Right cardiac atrium (tissue), 5 donors: ENCODE results near the gene ADAMTSL1. TPM values are rescaled to one million over a fixed set of nuclear protein-coding genes. Genes with fewer than 3 reads are reported as not detected.

Source experiments
- ATAC-seq, 2 donors: fragments of 200-7000 bp; cut with Tn5 transposase; one replicate each; pipeline versions ENCODE4 v1.8.0 to v1.9.1; 2020; ENCODE audit warnings: moderate library complexity in 2 of 2, mild to moderate bottlenecking in 1 of 2
- DNase-seq, 3 donors: peaks; one replicate each; pipeline ENCODE4 v3.0.0-alpha.2; 2020
- H3K27ac ChIP-seq: one replicate; pipeline ENCODE4 v1.5.1; 2013; ENCODE audit warnings: mild to moderate bottlenecking, low read length, control low read depth, moderate library complexity
- H3K27me3 ChIP-seq: one replicate; pipeline ENCODE4 v1.6.1; 2013; ENCODE audit not compliant: control insufficient read depth, insufficient read depth
- H3K4me1 ChIP-seq: one replicate; pipeline ENCODE4 v1.6.1; 2013; ENCODE audit warnings: low read length; ENCODE audit not compliant: control insufficient read depth, insufficient read depth
- H3K4me3 ChIP-seq: one replicate; pipeline ENCODE4 v1.5.1; 2013; ENCODE audit warnings: low read length, control low read depth
- H3K9me3 ChIP-seq: one replicate; pipeline ENCODE4 v1.6.1; 2013; ENCODE audit warnings: low read length; ENCODE audit not compliant: control insufficient read depth
- WGBS: extraction: QIAGEN DNeasy Blood & Tissue Kit; methylation state at CpG from one replicate; pipeline ENCODE4 v1.1.7; 2013; 5-methylcytosine and 5-hydroxymethylcytosine counted together
- intact Hi-C, 4 donors: fragments of 100-400 bp; cut with DNase I; formaldehyde crosslinking; loops; one replicate each; pipeline versions ENCODE4 v1.11.0 to v1.14.0; 2022 to 2023
- polyA plus RNA-seq: library from polyadenylated mRNA; stranded (reverse); fragments of 200-250 nt; gene quantifications from one replicate; pipeline ENCODE4 v1.2.3, GENCODE V29; 2013
- total RNA-seq, 4 donors: library from RNA; stranded (reverse); fragmentation: NEBNext Ultra II Directional; extraction: Animal tissue kit (Norgen Biotek cat#: 25700); gene quantifications; one replicate each; pipeline ENCODE4 v1.2.1, GENCODE V29; 2021
- donor health status: healthy with polysubstance abuse.
- donor health status: DM: no; HTN: yes; CAD: no.
- donor health status: DM: no; HTN: no; CAD: no.
- donor health status: DM: no; HTN: yes; CAD: no; lungs with severe emphysema.
- donor health status: DM: yes; HTN: yes; CAD: no.

The ADAMTSL1 gene
- total and polyA plus RNA-seq, 5 donors: 1.2 to 5.0 (median 3.0) TPM

- Histone ChIP-seq H3K27me3 (no peaks in the 10 kb centered on the region), H3K9me3 (no peaks in the 10 kb centered on the region), H3K27ac (no peak overlapping the region), H3K4me3 (no peak overlapping the region), H3K4me1 (no peaks in the 10 kb centered on the region)
- ATAC-seq (no peak), DNase-seq (no peak)
- intact Hi-C loops: no loop called here
Observed at GRCh38 chr9:18594837-18595236, 120.9 kb downstream of the ADAMTSL1 start.

GRCh38 chr9:18595597-18595996, 121.6 kb downstream of the ADAMTSL1 start:
- Histone ChIP-seq H3K4me3 (no peak overlapping the region), H3K27me3 (no peaks in the 10 kb centered on the region), H3K9me3 (no peaks in the 10 kb centered on the region), H3K27ac (no peak overlapping the region), H3K4me1 (no peaks in the 10 kb centered on the region)
- WGBS: 60% methylated on average over 3 of the region's 3 CpGs
- peak in 2 of 3 donors; percentile 71 to 72 for DNase-seq
- peak in 1 of 2 donors; percentile 93 for ATAC-seq
- intact Hi-C loops: no loop called here

DNA sequence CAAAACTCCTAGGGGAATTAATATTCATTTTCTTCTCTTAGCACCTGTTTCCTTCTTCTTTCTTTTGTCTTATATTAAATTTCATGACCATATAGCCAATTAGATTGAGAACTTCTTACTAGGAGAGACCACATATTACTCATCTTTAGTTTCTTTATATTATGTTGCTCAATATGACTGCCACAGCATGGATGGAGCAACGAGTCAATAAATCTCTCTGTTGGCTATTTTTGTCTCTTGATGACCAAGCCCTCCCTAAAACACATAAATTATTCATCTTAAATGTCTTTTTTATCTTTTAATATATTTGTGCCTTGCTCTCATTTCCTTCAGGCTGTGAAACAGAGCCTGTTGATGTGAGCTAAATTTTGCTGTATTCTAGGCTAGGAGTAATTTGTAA, 123.0 kb downstream of the ADAMTSL1 start:
- DNase-seq (no peak), ATAC-seq (no peak)
- Histone ChIP-seq H3K9me3 (no peaks in the 10 kb centered on the region), H3K27me3 (no peaks in the 10 kb centered on the region), H3K27ac (no peak overlapping the region), H3K4me1 (no peaks in the 10 kb centered on the region), H3K4me3 (no peak overlapping the region)
- 41% methylated on average over 1 of the region's 1 CpG for WGBS
- intact Hi-C loops: no loop called here

- intact Hi-C loops: no loop called here
- no peak overlapping the region for H3K4me3 ChIP-seq
- H3K27me3 ChIP-seq: no peaks in the 10 kb centered on the region
- H3K27ac ChIP-seq: no peak overlapping the region
- no peak for ATAC-seq
- 91% methylated on average over 1 of the region's 1 CpG for WGBS
- H3K4me1 ChIP-seq: no peaks in the 10 kb centered on the region
- no peak for DNase-seq
- no peaks in the 10 kb centered on the region for H3K9me3 ChIP-seq
Observed at GRCh38 chr9:18598969-18599368, 125.0 kb downstream of the ADAMTSL1 start.

DNA sequence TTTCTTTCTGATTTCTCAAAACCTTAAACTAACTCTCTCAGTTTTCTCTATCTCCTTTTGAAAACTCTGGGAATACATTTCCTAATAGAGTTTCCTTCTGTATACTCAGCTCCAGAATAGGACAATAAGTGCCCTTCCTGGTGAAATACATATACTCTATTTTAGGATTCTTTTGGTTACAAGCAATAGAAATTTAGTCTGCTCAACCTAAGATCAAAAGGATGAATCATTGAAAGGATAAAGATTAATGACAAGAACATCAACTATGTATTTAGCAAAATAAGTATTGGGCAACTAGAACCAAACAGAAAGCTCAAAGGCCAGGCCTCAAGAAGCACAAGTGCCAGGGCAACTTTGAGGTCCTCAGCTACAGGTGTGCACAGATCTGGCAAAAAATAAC, 127.1 kb downstream of the ADAMTSL1 start:
- Histone ChIP-seq H3K9me3 (no peaks in the 10 kb centered on the region), H3K27me3 (no peaks in the 10 kb centered on the region), H3K27ac (no peak overlapping the region), H3K4me3 (no peak overlapping the region), H3K4me1 (no peaks in the 10 kb centered on the region)
- intact Hi-C loops: no loop called here
- ATAC-seq (no peak), DNase-seq (no peak)

- no peaks in the 10 kb centered on the region for H3K9me3 ChIP-seq
- no peaks in the 10 kb centered on the region for H3K27me3 ChIP-seq
- DNase-seq (no peak), ATAC-seq (no peak)
- no peak overlapping the region for H3K27ac ChIP-seq
- H3K4me3 ChIP-seq: no peak overlapping the region
- intact Hi-C loops: no loop called here
- H3K4me1 ChIP-seq: peaks cover 4% of the 10 kb centered on the region
- 87% methylated on average over 2 of the region's 2 CpGs for WGBS
Observed at GRCh38 chr9:18601956-18602355, 128.0 kb downstream of the ADAMTSL1 start.

GRCh38 chr9:18604767-18605730, 131.1 kb downstream of the ADAMTSL1 start:
- H3K27me3 ChIP-seq: no peaks in the 10 kb centered on the region
- ATAC-seq (no peak), DNase-seq (no peak)
- peak overlapping the region; percentile 29 for H3K27ac ChIP-seq
- no peaks in the 10 kb centered on the region for H3K9me3 ChIP-seq
- 81% methylated on average over 8 of the region's 8 CpGs for WGBS
- H3K4me3 ChIP-seq: no peak overlapping the region
- intact Hi-C loops: no loop called here
- peaks cover 4% of the 10 kb centered on the region for H3K4me1 ChIP-seq

DNA sequence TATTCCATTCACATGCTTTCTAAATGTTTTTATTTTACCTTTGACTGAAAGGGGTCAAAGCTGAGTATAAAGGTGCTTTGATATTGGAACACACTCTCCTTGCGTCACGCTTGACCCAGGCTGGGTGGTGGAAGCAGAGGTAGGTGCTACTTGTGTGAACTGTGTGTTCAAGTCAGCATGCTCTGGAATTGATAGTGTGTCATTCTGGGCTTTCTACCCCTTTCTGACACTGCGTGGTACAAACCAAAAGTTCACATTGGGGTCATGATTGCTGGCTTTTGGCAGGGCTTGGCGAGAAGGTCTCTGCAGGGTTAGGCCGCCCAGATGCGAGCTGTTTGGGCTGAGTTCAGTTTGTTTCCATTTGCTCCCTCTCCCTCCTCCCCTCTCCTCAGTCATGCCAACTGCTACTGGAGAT, 131.8 kb downstream of the ADAMTSL1 start:
- Histone ChIP-seq H3K4me1 (peaks cover 4% of the 10 kb centered on the region), H3K9me3 (no peaks in the 10 kb centered on the region), H3K27ac (peak overlapping the region; percentile 52), H3K27me3 (no peaks in the 10 kb centered on the region), H3K4me3 (no peak overlapping the region)
- peak; percentile 96 to 97 for ATAC-seq
- 41% methylated on average over 6 of the region's 6 CpGs for WGBS
- peak; percentile 59 to 87 (median 81) for DNase-seq
- intact Hi-C loops: no loop called here

GRCh38 chr9:18606281-18606680, 132.3 kb downstream of the ADAMTSL1 start:
- peak overlapping the region; percentile 35 for H3K27ac ChIP-seq
- intact Hi-C loops: no loop called here
- no peak for DNase-seq
- no peaks in the 10 kb centered on the region for H3K9me3 ChIP-seq
- peak; percentile 36 to 43 for ATAC-seq
- no peaks in the 10 kb centered on the region for H3K27me3 ChIP-seq
- 59% methylated on average over 2 of the region's 2 CpGs for WGBS
- H3K4me3 ChIP-seq: no peak overlapping the region
- H3K4me1 ChIP-seq: peaks cover 4% of the 10 kb centered on the region

DNA sequence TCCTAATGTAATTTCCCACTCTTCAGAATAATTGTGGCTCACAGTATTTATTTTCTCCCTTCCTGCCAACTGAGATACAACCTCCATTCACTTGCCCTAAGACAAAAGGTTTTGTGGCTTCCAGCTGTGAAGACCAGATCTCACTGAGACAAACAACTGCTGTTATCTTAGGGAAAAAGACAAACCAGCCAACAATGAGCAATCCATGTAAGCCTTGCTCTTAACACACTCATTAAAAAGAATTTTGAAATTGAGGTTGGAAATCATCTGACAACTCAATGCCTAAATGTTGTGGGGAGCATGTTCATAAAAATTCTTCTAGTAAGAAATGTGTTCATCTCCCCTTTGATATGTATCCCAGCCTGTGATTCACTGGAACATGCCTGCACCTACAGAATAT, 132.9 kb downstream of the ADAMTSL1 start:
- peaks cover 4% of the 10 kb centered on the region for H3K4me1 ChIP-seq
- no peaks in the 10 kb centered on the region for H3K9me3 ChIP-seq
- intact Hi-C loops: no loop called here
- ATAC-seq (no peak), DNase-seq (no peak)
- no peak overlapping the region for H3K4me3 ChIP-seq
- peak overlapping the region; percentile 35 for H3K27ac ChIP-seq
- H3K27me3 ChIP-seq: no peaks in the 10 kb centered on the region

DNA sequence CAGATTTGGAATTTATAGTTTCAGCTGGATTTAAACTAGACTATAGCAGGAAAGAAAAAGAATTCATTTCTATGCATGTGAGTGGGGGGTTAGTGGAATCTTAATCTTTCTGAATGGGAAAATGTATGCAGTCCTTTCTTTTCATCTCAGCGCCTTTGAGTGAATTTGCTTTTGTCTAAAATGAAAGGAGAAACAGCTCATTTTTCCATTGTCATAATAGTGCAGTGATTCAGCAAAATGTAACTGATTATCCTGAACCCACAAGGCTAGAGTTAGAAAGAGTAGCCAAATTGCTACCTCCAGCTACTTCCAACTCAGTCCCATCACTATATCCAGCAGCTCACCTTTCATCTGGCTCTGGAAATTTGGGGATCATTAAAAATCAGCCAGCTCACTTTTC, 134.4 kb downstream of the ADAMTSL1 start:
- H3K4me1 ChIP-seq: peaks cover 4% of the 10 kb centered on the region
- H3K4me3 ChIP-seq: no peak overlapping the region
- no peak for DNase-seq
- no peaks in the 10 kb centered on the region for H3K9me3 ChIP-seq
- no peaks in the 10 kb centered on the region for H3K27me3 ChIP-seq
- intact Hi-C loops: no loop called here
- 92% methylated on average over 1 of the region's 1 CpG for WGBS
- no peak overlapping the region for H3K27ac ChIP-seq
- no peak for ATAC-seq
